NCI-H2196 (cell line): ENCODE measurements around the gene SH3PXD2B.
"Not testable (repeated sequence)": the region's sequence is repeated elsewhere in the genome, so short reads cannot be mapped to it uniquely, and the experiment has no call there.

ENCODE experiments used
- DNase-seq: peaks from one replicate; lab custom pipeline; 2025; ENCODE audit not compliant: unreplicated experiment; lab: John Stamatoyannopoulos, UW

Gene SH3PXD2B

GRCh38 chr5:172420235-172420939, 33.9 kb downstream of the SH3PXD2B start:
- peak; percentile 89 for DNase-seq

- no peak for DNase-seq
These were observed 35.2 kb downstream of the SH3PXD2B start for GRCh38 chr5:172418862-172419814.

- peak; percentile 44 for DNase-seq
These were observed 36.2 kb downstream of the SH3PXD2B start for GRCh38 chr5:172417983-172418630.

GRCh38 chr5:172417130-172417841, 37.0 kb downstream of the SH3PXD2B start:
- no peak for DNase-seq

- no peak for DNase-seq
These were observed 38.7 kb downstream of the SH3PXD2B start for GRCh38 chr5:172415362-172416275.

GRCh38 chr5:172414531-172415361, 39.6 kb downstream of the SH3PXD2B start:
- no peak for DNase-seq

GRCh38 chr5:172413601-172414171, 40.6 kb downstream of the SH3PXD2B start:
- DNase-seq = no peak

GRCh38 chr5:172412724-172413286, 41.5 kb downstream of the SH3PXD2B start:
- DNase-seq = no peak

- DNase-seq = no peak
These were observed 42.7 kb downstream of the SH3PXD2B start for GRCh38 chr5:172411484-172412072.

- DNase-seq = no peak
These were observed 43.5 kb downstream of the SH3PXD2B start for GRCh38 chr5:172410662-172411483.

- DNase-seq = no peak
These were observed 44.2 kb downstream of the SH3PXD2B start for GRCh38 chr5:172410160-172410559.

GRCh38 chr5:172409477-172409876, 44.8 kb downstream of the SH3PXD2B start:
- not testable (repeated sequence) for DNase-seq

GRCh38 chr5:172407822-172408221, 46.5 kb downstream of the SH3PXD2B start:
- no peak for DNase-seq

GRCh38 chr5:172407241-172407691, 47.1 kb downstream of the SH3PXD2B start:
- DNase-seq = no peak

- DNase-seq = no peak
These were observed 48.9 kb downstream of the SH3PXD2B start for GRCh38 chr5:172405226-172406107.

GRCh38 chr5:172404746-172405145, 49.6 kb downstream of the SH3PXD2B start:
- no peak for DNase-seq
